Pancreas (tissue), 10 donors: ENCODE data around the gene CA5A. TPM values are rescaled to one million over a fixed set of nuclear protein-coding genes. Genes with fewer than 3 reads are reported as not detected.

Experiments used
- ATAC-seq, 4 donors: fragments of 200-7000 bp; cut with Tn5 transposase; one replicate each; pipeline versions ENCODE4 v1.8.0 to v1.9.1; 2020; ENCODE audit warnings: mild to moderate bottlenecking in 4 of 4, moderate library complexity in 4 of 4
- DNase-seq, 6 donors: peaks; one replicate each; pipeline ENCODE4 v3.0.0-alpha.2; 2020
- FAIRE-seq: peaks from 2 replicates; lab custom pipeline; 2012; peaks lifted over from hg19 to GRCh38; lab: Jason Lieb, UNC
- H3K27ac ChIP-seq, 4 donors: fragments of 200-600 bp; sonication (generic); 1 replicate in 3 of 4; 2 replicates in 1 of 4; pipeline versions ENCODE4 v1.5.0 to v1.8.0; 2020
- H3K27me3 ChIP-seq, 4 donors: fragments of 200-600 bp; one replicate each; pipeline ENCODE4 v1.8.0; 2021
- H3K36me3 ChIP-seq, 3 donors: fragments of 200-600 bp; sonication (generic) in 1 of 3; one replicate each; pipeline versions ENCODE4 v1.5.0 to v1.8.0; 2020 to 2021
- H3K4me1 ChIP-seq, 3 donors: fragments of 200-600 bp; one replicate each; pipeline ENCODE4 v1.8.0; 2021
- H3K4me3 ChIP-seq, 4 donors: fragments of 200-600 bp; sonication (generic) in 2 of 4; one replicate each; pipeline versions ENCODE4 v1.5.0 to v1.8.0; 2020 to 2021
- H3K9me3 ChIP-seq, 4 donors: fragments of 200-600 bp; one replicate each; pipeline ENCODE4 v1.8.0; 2021
- WGBS, 2 donors: extraction: QIAGEN DNeasy Blood & Tissue Kit; methylation state at CpG; one replicate each; pipeline ENCODE4 v1.1.7; 2013; 5-methylcytosine and 5-hydroxymethylcytosine counted together
- intact Hi-C, 3 donors: fragments of 100-400 bp; cut with DNase I; formaldehyde crosslinking; loops; one replicate each; pipeline versions ENCODE4 v1.11.1 to v1.14.2; 2022
- polyA plus RNA-seq, 2 donors: library from polyadenylated mRNA; stranded (reverse); fragments of 200-250 nt; gene quantifications; one replicate each; pipeline ENCODE4 v1.2.3, GENCODE V29; 2013
- total RNA-seq, 6 donors: library from RNA; stranded (reverse); fragmentation: NEBNext Ultra II Directional in 4 of 6; extraction: Animal tissue kit (Norgen Biotek cat#: 25700) in 4 of 6; gene quantifications; one replicate each; pipeline versions ENCODE4 v1.2.1 to v1.2.4, GENCODE V29; 2021 to 2023
- TF ChIP-seq, protein P1 (sequence below), 4 donors: fragments of 200-600 bp; sonication (generic) in 3 of 4; IDR thresholded peaks; one replicate each; pipeline versions ENCODE4 v1.5.0 to v1.8.0; 2021; ENCODE audit warnings: antibody characterized with exemption in 4 of 4
- donor health status: healthy with polysubstance abuse.
- donor health status: DM: no; HTN: no; CAD: no; lungs with moderate emphysema.
- donor health status: DM: no; HTN: no; CAD: no.
- donor health status: control.
- donor health status: control.
- donor health status: Bipolar disorder and iron deficiency.
- donor health status: DM: yes; HTN: yes; CAD: no.
- donor health status: DM: no; HTN: no; CAD: no.
- donor health status: DM: no; HTN: no; CAD: no.
- donor health status: DM: yes; HTN: yes; CAD: no.

The CA5A gene
- total and polyA plus RNA-seq, 8 donors, result under 0.01 TPM; not detected in 6

DNA sequence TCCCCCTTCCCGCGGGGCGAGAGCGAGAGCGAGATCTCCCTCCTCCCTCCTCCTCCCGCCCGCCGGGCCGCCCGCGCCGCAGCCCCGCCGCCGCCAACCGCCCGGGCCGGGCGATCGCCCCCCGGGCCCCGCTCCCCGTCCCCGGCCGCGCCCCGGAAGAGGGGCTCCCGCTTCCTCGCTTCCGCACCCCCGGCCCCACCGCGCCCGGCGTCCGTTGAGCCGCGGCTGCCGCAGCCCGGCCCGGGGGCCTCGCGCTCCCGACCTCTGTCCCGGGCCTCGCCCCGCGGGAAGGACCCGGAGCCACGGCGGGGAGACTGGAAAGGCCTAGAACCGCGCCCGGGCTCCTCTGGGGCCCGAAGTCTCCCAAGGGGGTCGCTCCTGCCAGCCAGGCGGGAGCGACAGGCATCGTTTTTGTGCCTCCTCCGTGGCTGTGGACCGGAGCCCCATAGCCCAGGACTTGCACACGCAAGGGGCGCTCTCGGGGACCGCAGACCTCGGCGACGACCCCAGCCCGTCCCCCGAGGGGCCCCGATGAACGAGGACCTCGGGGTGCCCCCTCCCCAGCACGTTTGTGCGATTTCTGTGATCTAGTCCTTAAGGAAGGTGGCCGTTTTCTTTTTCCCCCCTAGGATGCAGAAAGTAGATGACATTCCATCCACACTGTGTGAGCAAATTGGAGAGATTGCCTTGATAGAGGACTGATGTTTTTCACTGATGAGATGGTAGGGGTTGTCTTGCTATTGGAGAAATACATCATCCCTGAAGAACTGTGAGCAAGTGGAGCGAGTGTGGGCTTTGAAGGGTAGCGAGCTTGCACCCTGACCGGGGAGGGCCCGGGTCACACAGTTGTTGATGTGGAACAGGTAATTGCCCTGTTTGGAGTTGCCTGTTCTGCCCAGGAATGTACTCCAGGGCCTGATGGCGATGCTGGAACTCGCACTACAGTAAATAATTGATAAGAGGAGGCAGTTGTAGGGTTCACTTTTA lies 15.5 kb upstream of the CA5A start:
- TF ChIP-seq, protein P1, sequence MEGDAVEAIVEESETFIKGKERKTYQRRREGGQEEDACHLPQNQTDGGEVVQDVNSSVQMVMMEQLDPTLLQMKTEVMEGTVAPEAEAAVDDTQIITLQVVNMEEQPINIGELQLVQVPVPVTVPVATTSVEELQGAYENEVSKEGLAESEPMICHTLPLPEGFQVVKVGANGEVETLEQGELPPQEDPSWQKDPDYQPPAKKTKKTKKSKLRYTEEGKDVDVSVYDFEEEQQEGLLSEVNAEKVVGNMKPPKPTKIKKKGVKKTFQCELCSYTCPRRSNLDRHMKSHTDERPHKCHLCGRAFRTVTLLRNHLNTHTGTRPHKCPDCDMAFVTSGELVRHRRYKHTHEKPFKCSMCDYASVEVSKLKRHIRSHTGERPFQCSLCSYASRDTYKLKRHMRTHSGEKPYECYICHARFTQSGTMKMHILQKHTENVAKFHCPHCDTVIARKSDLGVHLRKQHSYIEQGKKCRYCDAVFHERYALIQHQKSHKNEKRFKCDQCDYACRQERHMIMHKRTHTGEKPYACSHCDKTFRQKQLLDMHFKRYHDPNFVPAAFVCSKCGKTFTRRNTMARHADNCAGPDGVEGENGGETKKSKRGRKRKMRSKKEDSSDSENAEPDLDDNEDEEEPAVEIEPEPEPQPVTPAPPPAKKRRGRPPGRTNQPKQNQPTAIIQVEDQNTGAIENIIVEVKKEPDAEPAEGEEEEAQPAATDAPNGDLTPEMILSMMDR (IDR thresholded peaks at IDR 0.05), result no peak
- intact Hi-C loops, result no loop called here
- Histone ChIP-seq H3K9me3 (no peaks in the 10 kb centered on the region), H3K36me3 (no peaks in the 10 kb centered on the region), H3K27ac (peak overlapping the region; percentile 76 to 93 (median 86)), H3K4me3 (peak overlapping the region; percentile 68 to 98 (median 94)), H3K4me1 (peaks cover 0 to 31% (median 7%) of the 10 kb centered on the region in 3 donors), H3K27me3 (no peaks in the 10 kb centered on the region)
- ATAC-seq (no peak), FAIRE-seq (no peak), DNase-seq (peak in 3 of 6 donors; percentile 40 to 84 (median 55))
- 1 to 2% methylated on average over 55 to 82 of the region's 82 CpGs for WGBS, 2 donors

DNA sequence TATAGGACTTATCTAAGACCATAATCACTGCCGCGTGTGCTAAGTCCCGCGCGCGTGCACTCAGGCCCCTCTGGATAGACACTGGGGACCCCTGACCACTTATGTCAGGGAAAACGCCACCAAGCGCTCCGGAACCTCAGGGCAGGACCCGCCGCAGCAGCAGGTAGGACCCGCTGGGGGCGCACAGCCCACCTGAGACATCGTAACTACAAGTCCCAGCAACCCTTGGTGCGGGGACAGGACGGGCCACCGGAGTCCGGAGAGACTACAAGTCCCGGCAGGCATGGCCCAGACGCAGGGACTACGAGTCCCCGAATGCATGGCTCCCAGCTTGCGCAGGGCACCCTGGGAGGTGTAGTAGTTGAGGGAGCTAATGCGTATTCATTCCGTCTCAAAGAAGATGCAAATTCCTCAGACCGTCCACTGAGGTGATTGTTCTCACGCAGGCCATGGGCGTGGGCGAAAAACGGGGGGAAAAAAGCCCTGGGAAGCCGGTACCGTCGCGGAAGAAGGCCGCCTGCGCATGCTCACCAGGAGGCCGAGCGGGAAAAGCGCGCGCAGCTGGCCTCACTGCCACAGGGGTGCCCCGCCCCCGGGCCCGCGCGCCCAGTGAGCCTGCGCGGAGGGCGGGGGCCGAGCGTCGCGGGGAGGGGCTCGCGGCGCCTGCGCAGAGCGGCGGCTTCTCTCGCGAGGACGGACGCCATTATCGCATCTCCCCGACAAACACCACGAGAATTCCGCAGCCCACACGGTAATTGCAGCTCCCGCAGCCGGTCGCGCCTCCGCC lies 14.6 kb upstream of the CA5A start, which contains the start of gene BANP:
Gene BANP, plus strand, starts transcription at position 670 of the 787 bp plus-strand sequence. CDS start 23,682 bp downstream, outside the sequence.
- H3K4me3 ChIP-seq, result peak within 1 kb of the TSS; percentile 68 to 98 (median 94)
- FAIRE-seq (no peak), DNase-seq (peak; percentile 95 to 100 (median 98)), ATAC-seq (peak; percentile 92 to 95 (median 92))
- no peaks in the 10 kb centered on the region for H3K9me3 ChIP-seq
- H3K4me1 ChIP-seq, result peaks cover 0 to 33% (median 7%) of the 10 kb centered on the region in 3 donors
- H3K27ac ChIP-seq, result peak within 1 kb of the TSS; percentile 76 to 95 (median 92)
- TF ChIP-seq, protein P1 (IDR thresholded peaks at IDR 0.05), result peak in 3 of 4 donors; percentile 23 to 56 (median 23)
- H3K36me3 ChIP-seq, result no peaks in the 10 kb centered on the region
- intact Hi-C loops, result no loop called here
- WGBS, 2 donors, result 0 to 1% methylated on average over 49 to 73 of the region's 73 CpGs
- no peaks in the 10 kb centered on the region for H3K27me3 ChIP-seq

DNA sequence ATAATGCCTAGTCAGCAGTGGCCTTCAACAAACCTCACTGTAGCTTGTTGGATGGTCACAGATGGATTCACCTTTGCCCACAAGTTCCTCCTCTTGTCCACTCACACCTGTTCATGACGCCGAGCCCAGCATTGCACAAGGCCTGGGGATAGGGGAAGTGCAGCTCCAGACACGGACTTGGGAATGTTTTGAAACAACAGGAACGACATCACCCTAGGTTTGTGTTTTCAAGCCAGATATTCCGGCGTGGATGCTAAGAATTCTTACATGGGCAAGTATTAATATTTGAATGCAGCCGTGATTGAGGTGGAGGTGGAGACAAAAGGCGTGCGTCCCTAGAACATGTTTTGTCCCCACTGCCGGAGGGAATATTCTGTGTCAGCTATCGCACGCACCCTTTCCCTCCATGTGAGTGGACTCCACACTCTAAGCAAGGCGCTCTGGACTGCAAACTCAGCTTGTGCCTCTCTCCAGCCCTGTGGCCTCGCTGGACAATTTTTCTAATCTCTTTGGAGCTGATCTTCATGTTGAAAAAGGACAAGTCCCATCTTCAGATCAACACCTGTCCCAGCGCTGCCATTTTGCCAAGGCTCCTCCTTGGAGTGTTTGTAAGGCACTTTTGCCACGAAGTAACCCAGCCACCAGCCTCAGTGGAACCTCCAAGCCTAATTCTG lies 12.9 kb upstream of the CA5A start:
- Histone ChIP-seq H3K4me3 (no peak overlapping the region), H3K9me3 (no peaks in the 10 kb centered on the region), H3K36me3 (no peaks in the 10 kb centered on the region), H3K27me3 (no peaks in the 10 kb centered on the region), H3K4me1 (peaks cover 0 to 26% (median 7%) of the 10 kb centered on the region in 3 donors), H3K27ac (peak overlapping the region in 1 of 4 donors; percentile 52)
- TF ChIP-seq, protein P1 (IDR thresholded peaks at IDR 0.05), result no peak
- intact Hi-C loops, result no loop called here
- 77 to 78% methylated on average over 16 of the region's 16 CpGs for WGBS, 2 donors
- no peak for ATAC-seq
- peak in 2 of 6 donors; percentile 42 to 44 for DNase-seq
- FAIRE-seq, result no peak

DNA sequence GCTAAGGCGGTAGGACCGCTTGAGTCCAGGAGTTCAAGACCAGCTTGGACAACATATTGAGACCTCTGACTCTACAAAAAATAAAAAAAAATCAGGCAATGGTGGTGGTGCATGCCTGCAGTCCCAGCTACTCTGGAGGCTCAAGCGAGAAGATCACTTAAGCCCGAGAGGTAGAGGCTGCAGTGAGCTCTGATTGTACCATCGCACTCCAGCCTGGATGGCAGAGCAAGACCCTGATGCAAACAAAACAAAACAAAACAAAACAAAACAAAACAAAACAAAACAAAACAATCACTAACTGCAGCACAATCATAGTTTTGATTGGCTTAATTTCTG lies 12.4 kb upstream of the CA5A start:
- peaks cover 0 to 22% (median 7%) of the 10 kb centered on the region in 3 donors for H3K4me1 ChIP-seq
- H3K27me3 ChIP-seq, result no peaks in the 10 kb centered on the region
- no peaks in the 10 kb centered on the region for H3K9me3 ChIP-seq
- intact Hi-C loops, result no loop called here
- H3K27ac ChIP-seq, result peak overlapping the region in 1 of 4 donors; percentile 52
- DNase-seq (no peak), ATAC-seq (no peak), FAIRE-seq (no peak)
- TF ChIP-seq, protein P1 (IDR thresholded peaks at IDR 0.05), result no peak
- no peaks in the 10 kb centered on the region for H3K36me3 ChIP-seq
- WGBS, 2 donors, result 94 to 95% methylated on average over 5 of the region's 5 CpGs
- H3K4me3 ChIP-seq, result no peak overlapping the region
